ENCODE data around the gene COA8.
"Not testable (repeated sequence)": the region's sequence is repeated elsewhere in the genome, so short reads cannot be mapped to it uniquely, and the experiment has no call there.

COA8 gene

DNA sequence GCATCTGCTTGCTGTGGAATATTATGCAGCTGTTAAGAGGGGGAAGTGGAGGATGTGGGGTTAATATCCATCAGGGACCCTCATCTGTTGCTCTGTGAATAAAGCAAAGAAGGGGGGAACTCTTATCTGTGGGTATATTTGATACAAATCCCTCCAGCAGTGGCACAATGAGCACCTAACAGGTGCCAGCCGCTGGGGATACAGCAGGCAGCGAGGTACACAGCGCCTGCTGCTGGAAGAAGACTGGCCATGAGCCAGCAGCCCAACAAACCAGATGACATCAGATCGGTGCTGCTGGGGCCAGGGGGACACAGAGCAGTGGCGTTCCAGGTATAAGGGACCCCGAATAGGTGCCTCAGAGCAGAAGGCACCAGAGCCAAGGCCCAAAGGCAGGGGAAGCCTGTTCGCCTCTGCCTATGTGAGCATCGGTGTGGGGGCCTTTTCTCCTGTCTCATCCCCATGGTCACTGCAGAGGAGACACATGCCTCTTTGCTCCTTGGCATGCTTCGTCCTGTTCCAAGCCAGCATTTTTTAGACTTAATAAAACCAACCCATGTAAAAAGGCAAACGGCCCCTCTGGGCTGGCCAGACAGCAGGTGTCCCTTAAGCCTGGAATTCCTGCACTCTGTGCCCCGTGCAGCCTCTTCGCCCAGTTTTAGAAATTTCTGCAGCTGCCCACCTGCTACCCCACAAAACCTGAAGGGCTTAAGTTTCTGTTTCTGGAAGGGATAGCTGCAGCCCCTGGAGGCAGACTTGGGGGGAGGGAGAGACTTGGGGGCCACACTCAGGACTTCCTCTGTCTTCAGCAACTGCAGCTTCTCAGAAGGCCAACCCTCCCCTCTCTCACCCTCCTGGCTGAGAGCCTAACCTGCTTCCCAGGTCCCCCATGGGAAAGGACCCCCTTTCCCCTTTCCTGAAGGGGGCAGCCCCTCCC lies 38.5 kb upstream of the COA8 start:
- Histone ChIP-seq H3K4me3 (ENCODE audit: low read depth in 1 of 2, low read length in 1 of 2) (no peak overlapping the region), H3K27me3 (peaks cover 79% of the 10 kb centered on the region), H3K4me1 (ENCODE audit: control insufficient read depth in 1 of 2, insufficient read depth in 1 of 2, low read depth in 1 of 2, low read length in 1 of 2) (peaks cover 27 to 40% of the 10 kb centered on the region in 2 experiments), H3K9me3 (no peaks in the 10 kb centered on the region), H3K27ac (no peak overlapping the region), H3K36me3 (no peaks in the 10 kb centered on the region)
- TF ChIP-seq, protein P1, sequence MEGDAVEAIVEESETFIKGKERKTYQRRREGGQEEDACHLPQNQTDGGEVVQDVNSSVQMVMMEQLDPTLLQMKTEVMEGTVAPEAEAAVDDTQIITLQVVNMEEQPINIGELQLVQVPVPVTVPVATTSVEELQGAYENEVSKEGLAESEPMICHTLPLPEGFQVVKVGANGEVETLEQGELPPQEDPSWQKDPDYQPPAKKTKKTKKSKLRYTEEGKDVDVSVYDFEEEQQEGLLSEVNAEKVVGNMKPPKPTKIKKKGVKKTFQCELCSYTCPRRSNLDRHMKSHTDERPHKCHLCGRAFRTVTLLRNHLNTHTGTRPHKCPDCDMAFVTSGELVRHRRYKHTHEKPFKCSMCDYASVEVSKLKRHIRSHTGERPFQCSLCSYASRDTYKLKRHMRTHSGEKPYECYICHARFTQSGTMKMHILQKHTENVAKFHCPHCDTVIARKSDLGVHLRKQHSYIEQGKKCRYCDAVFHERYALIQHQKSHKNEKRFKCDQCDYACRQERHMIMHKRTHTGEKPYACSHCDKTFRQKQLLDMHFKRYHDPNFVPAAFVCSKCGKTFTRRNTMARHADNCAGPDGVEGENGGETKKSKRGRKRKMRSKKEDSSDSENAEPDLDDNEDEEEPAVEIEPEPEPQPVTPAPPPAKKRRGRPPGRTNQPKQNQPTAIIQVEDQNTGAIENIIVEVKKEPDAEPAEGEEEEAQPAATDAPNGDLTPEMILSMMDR (IDR thresholded peaks at IDR 0.05), result no peak

DNA sequence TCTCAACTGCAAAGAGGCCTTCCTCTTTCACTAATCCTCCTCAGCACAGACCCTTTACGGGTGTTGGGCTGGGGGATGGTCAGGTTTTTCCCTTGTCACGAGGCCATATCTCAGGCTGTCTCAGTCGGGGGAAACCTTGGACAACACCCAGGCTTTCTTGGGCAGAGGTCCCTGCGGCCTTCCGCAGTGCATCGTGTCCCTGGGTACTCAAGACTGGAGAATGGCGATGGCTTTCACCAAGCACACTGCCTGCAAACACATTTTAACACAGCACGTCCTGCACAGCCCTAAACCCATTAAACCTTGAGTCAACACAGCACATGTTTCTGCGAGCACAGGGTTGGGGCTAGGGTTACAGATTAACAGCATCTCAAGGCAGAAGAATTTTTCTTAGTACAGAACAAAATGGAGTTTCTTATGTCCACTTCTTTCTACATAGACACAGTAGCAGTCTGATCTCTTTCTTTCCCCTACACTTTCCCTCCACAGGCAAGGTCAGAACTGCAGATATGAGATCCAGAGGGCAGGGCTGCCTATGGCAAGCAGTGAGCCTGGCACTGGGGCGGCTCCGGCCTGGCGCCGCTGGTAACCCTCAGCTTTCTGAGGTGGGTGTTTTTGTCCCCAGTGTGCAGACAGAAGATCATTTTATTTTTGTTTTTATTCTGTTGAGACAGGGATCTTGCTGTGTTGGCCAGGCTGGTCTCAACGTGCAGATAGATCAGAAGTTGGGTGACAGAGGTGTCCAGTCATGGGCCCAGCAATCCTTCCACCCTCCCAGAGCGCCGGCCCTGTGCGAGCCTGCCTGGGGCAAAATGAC lies 37.1 kb upstream of the COA8 start:
- H3K9me3 ChIP-seq; H3K36me3 ChIP-seq; H3K27ac ChIP-seq; H3K4me3 ChIP-seq (ENCODE audit: low read depth in 1 of 2, low read length in 1 of 2): not testable (repeated sequence)
- peaks cover 35 to 42% of the 10 kb centered on the region in 2 experiments for H3K4me1 ChIP-seq (ENCODE audit: control insufficient read depth in 1 of 2, insufficient read depth in 1 of 2, low read depth in 1 of 2, low read length in 1 of 2)
- H3K27me3 ChIP-seq, result peaks cover 65% of the 10 kb centered on the region

DNA sequence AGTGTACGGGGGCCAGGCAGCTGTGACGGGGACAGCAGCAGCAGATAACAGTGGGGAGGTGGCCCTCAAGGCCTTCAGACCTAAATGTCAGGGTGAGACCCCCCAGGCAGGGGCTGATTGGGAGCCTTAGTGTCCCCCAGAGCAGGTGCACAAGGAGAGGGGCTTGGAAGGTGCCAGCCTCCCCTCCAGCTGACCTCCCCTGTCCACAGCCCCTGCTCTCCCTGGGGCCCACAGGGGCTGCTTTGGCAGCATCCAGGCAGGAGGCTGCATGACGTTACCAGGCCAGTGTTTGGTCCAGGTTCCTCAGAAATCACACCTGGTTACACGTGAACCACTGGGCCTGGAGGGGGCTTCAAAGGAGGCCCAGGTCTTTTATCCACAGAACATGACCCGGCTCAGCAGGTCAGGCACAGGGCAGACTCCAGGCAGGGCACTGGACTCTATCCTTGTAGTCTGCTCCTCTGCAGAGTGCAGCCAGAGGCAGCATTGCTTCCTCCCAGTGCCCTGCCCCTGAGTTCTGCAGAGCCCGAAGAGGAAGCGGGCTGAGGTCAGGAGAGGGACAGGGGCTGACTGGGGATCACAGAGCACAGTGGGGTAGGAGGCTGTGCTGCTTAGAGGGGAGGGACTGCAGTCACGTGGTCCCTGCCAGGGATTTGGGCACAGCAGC lies 36.4 kb upstream of the COA8 start:
- H3K9me3 ChIP-seq, result no peaks in the 10 kb centered on the region
- TF ChIP-seq, protein P1 (IDR thresholded peaks at IDR 0.05), result no peak
- no peak overlapping the region for H3K4me3 ChIP-seq (ENCODE audit: low read depth in 1 of 2, low read length in 1 of 2)
- no peaks in the 10 kb centered on the region for H3K36me3 ChIP-seq
- peaks cover 30 to 35% of the 10 kb centered on the region in 2 experiments for H3K4me1 ChIP-seq (ENCODE audit: control insufficient read depth in 1 of 2, insufficient read depth in 1 of 2, low read depth in 1 of 2, low read length in 1 of 2)
- H3K27me3 ChIP-seq, result peaks cover 58% of the 10 kb centered on the region
- no peak overlapping the region for H3K27ac ChIP-seq

GRCh38 chr14:103526914-103527248 lies 35.9 kb upstream of the COA8 start:
- peaks cover 53% of the 10 kb centered on the region for H3K27me3 ChIP-seq
- H3K36me3 ChIP-seq, result no peaks in the 10 kb centered on the region
- no peak overlapping the region for H3K4me3 ChIP-seq (ENCODE audit: low read depth in 1 of 2, low read length in 1 of 2)
- no peaks in the 10 kb centered on the region for H3K9me3 ChIP-seq
- H3K27ac ChIP-seq, result no peak overlapping the region
- peaks cover 30% of the 10 kb centered on the region in 2 experiments for H3K4me1 ChIP-seq (ENCODE audit: control insufficient read depth in 1 of 2, insufficient read depth in 1 of 2, low read depth in 1 of 2, low read length in 1 of 2)
- TF ChIP-seq, protein P1 (IDR thresholded peaks at IDR 0.05), result no peak

DNA sequence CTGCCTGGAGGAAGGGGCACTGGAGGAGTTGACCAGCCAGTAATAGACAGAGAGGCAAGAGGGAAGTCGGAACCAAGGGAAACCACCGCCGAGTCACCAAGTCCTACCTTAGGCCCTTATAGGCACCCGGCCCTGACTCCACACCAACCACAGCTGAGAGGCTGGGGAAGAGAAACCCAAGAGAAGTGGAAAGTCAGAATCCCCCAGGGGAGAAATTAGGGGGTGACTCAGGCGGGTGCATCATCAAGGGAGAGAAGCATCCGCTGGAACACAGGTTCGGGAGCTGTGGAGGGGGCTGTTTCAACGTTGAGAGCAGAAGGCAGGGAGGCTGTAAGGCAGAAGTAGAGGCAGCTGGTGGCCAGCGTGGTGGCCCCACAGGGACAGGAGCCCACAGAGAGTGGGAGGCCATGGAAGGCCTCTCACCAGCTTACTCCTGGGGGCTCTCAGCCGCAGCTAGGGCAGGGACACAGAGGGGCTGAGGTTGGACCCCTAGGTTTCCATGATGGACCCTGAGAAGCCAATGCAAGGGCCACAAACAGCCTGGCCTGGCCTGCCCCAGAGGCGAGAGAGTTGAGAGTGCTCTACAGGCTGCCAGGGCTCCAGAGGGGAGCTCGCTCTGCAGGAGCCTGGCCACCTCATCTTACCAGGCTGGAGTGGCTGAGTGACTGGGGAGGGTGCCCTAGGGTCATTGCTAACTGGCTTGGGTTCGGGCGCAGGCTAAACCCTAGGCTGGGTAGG lies 35.2 kb upstream of the COA8 start:
- TF ChIP-seq, protein P1 (IDR thresholded peaks at IDR 0.05), result no peak
- Histone ChIP-seq H3K9me3 (no peaks in the 10 kb centered on the region), H3K36me3 (no peaks in the 10 kb centered on the region), H3K27me3 (peaks cover 46% of the 10 kb centered on the region), H3K4me1 (ENCODE audit: control insufficient read depth in 1 of 2, insufficient read depth in 1 of 2, low read depth in 1 of 2, low read length in 1 of 2) (peaks cover 24% of the 10 kb centered on the region in 2 experiments), H3K27ac (no peak overlapping the region), H3K4me3 (ENCODE audit: low read depth in 1 of 2, low read length in 1 of 2) (no peak overlapping the region)
